ENCODE results near the gene KREMEN2. TPM values are rescaled to one million over a fixed set of nuclear protein-coding genes. Genes with fewer than 3 reads are reported as not detected.

Gene KREMEN2
- total and polyA plus RNA-seq, 9 of the 15 experiments (the other 6 are each of a cell fraction or from before 2014, with no cell fraction given) = 0.04 to 7.7 (median 1.5) TPM; not detected in 1

GRCh38 chr16:2949705-2950352, 14.2 kb upstream of the KREMEN2 start:
- Histone ChIP-seq H4K20me1 (replicated peaks; ENCODE audit: control insufficient read depth, insufficient read depth, low read length) (0 out of 2 replicates have a peak, but pooled peaks cover 10% of the 10 kb centered on the region), H3K36me3 (ENCODE audit: control insufficient read depth, insufficient read depth, low read length) (no peaks in the 10 kb centered on the region), H3K4me1 (replicated peaks in 1 of 2; ENCODE audit: control insufficient read depth in 2 of 2, insufficient read depth in 2 of 2, low read length in 2 of 2) (peaks cover 0 to 39% of the 10 kb centered on the region in 2 experiments; a peak in 3 of 5 replicates), H3K27ac (ENCODE audit: extremely low read depth, low read depth, low read length) (no peak overlapping the region), H3K9ac (ENCODE audit: insufficient read depth in 1 of 2, low read depth in 2 of 2, low read length in 2 of 2) (no peak overlapping the region), H3K9me3 (replicated peaks; ENCODE audit: control insufficient read depth, insufficient read depth, low read depth, low read length) (no peaks in the 10 kb centered on the region), H3K4me2 (ENCODE audit: insufficient read depth, low read length) (no peak overlapping the region), H3K79me2 (ENCODE audit: control insufficient read depth, insufficient read depth, low read length) (no peaks in the 10 kb centered on the region), H3K4me3 (no peak overlapping the region), H3K27me3 (ENCODE audit: control insufficient read depth in 2 of 2, insufficient read depth in 2 of 2, low read length in 2 of 2) (peaks cover 12 to 29% of the 10 kb centered on the region in 2 experiments), H2AFZ (ENCODE audit: low read depth, low read length) (no peak overlapping the region), H3K9me1 (ENCODE audit: control insufficient read depth, insufficient read depth, low read length) (no peaks in the 10 kb centered on the region)
- intact Hi-C loops (cut with micrococcal nuclease) (no loop called here), in situ Hi-C loops (cut with MboI) (no loop called here)
- ChIA-PET CTCF (ENCODE audit: low intra/inter-chr PET ratio) (interaction anchor here (1.1 kb wide), 1 partner anchor 12 kb away, joined by 4 read pairs; no protein-coding TSS in a partner anchor), POLR2A (interaction anchor here (0.7 kb wide), 2 partner anchors 20 to 25 kb away, joined by 3 to 4 read pairs; no protein-coding TSS in a partner anchor)
- BruUV-seq (replicated peaks) = no TSS peak
- DNase-seq (ENCODE audit: extremely low read depth in 1 of 4, low spot score in 3 of 4) = no peak
- no peak for ATAC-seq
- no peak for FAIRE-seq
- peak; percentile 37; the same call in 1 of the 2 replicates for TF ChIP-seq POLR2G (IDR thresholded peaks at IDR 0.05; ENCODE audit: low read depth, low read length)
- TF ChIP-seq ZNF431 (CRISPR knock-in tag; IDR thresholded peaks at IDR 0.05) = no peak
- WGBS (ENCODE audit: insufficient coverage, low coverage, missing lambda C conversion rate) = 62% methylated on average over 17 of the region's 19 CpGs

GRCh38 chr16:2950353-2950724, 13.7 kb upstream of the KREMEN2 start:
- Histone ChIP-seq H3K9me1 (ENCODE audit: control insufficient read depth, insufficient read depth, low read length) (no peaks in the 10 kb centered on the region), H3K36me3 (ENCODE audit: control insufficient read depth, insufficient read depth, low read length) (no peaks in the 10 kb centered on the region), H3K9me3 (replicated peaks; ENCODE audit: control insufficient read depth, insufficient read depth, low read depth, low read length) (no peaks in the 10 kb centered on the region), H3K27me3 (ENCODE audit: control insufficient read depth in 2 of 2, insufficient read depth in 2 of 2, low read length in 2 of 2) (peaks cover 12 to 32% of the 10 kb centered on the region in 2 experiments), H3K79me2 (ENCODE audit: control insufficient read depth, insufficient read depth, low read length) (no peaks in the 10 kb centered on the region), H3K9ac (ENCODE audit: insufficient read depth in 1 of 2, low read depth in 2 of 2, low read length in 2 of 2) (no peak overlapping the region), H2AFZ (ENCODE audit: low read depth, low read length) (no peak overlapping the region), H3K4me1 (replicated peaks in 1 of 2; ENCODE audit: control insufficient read depth in 2 of 2, insufficient read depth in 2 of 2, low read length in 2 of 2) (peaks cover 0 to 44% of the 10 kb centered on the region in 2 experiments; a peak in 3 of 5 replicates), H3K4me2 (ENCODE audit: insufficient read depth, low read length) (no peak overlapping the region), H4K20me1 (replicated peaks; ENCODE audit: control insufficient read depth, insufficient read depth, low read length) (0 out of 2 replicates have a peak, but pooled peaks cover 10% of the 10 kb centered on the region), H3K4me3 (no peak overlapping the region), H3K27ac (ENCODE audit: extremely low read depth, low read depth, low read length) (no peak overlapping the region)
- BruUV-seq (replicated peaks) = no TSS peak
- ChIA-PET POLR2A (interaction anchor here (0.7 to 1.8 kb wide), 3 partner anchors 11 to 25 kb away, joined by 3 to 4 read pairs (median 4); no protein-coding TSS in a partner anchor), CTCF (ENCODE audit: low intra/inter-chr PET ratio) (interaction anchor here (1.1 kb wide), 1 partner anchor 12 kb away, joined by 4 read pairs; no protein-coding TSS in a partner anchor)
- intact Hi-C loops (cut with micrococcal nuclease) = no loop called here
- ATAC-seq = no peak
- no peak for FAIRE-seq
- in situ Hi-C loops (cut with MboI) = no loop called here
- DNase-seq (ENCODE audit: extremely low read depth in 1 of 4, low spot score in 3 of 4) = no peak
- 74% methylated on average over 13 of the region's 13 CpGs for whole genome bisulfite sequencing (ENCODE audit: insufficient coverage, low coverage, missing lambda C conversion rate)
- TF ChIP-seq FOXK1 (CRISPR knock-in tag; IDR thresholded peaks at IDR 0.05; ENCODE audit: borderline replicate concordance) = no peak
- no peak for TF ChIP-seq XRCC4 (IDR thresholded peaks at IDR 0.05; ENCODE audit: extremely low read depth, insufficient read depth, insufficient read length)
- no peak for TF ChIP-seq MCM2 (IDR thresholded peaks at IDR 0.05; ENCODE audit: low read depth)
- TF ChIP-seq BCL6 (CRISPR knock-in tag; IDR thresholded peaks at IDR 0.05) = no peak
- TF ChIP-seq AFF4 (CRISPR knock-in tag; IDR thresholded peaks at IDR 0.05) = no peak
- TF ChIP-seq RUNX1 (IDR thresholded peaks at IDR 0.05; ENCODE audit: low read depth) = no peak
- no peak for TF ChIP-seq NCOR1 (IDR thresholded peaks at IDR 0.05)
- no peak for TF ChIP-seq SAP30 (IDR thresholded peaks at IDR 0.05; ENCODE audit: borderline replicate concordance, insufficient read depth, low read depth, low read length, poor library complexity, severe bottlenecking)

All from K562 (cell line).